SH-SY5Y (cell line): ENCODE measurements around the gene PCDHGA4.

Source experiments
- GATA2 ChIP-seq: IDR thresholded peaks from 2 replicates; pipeline ENCODE4 v1.6.1; 2011; ENCODE audit warnings: mild to moderate bottlenecking, low read depth, low read length
- GATA3 ChIP-seq: IDR thresholded peaks from 2 replicates; pipeline ENCODE4 v1.6.1; 2011; ENCODE audit warnings: low read depth, mild to moderate bottlenecking, low read length, moderate library complexity

DNA sequence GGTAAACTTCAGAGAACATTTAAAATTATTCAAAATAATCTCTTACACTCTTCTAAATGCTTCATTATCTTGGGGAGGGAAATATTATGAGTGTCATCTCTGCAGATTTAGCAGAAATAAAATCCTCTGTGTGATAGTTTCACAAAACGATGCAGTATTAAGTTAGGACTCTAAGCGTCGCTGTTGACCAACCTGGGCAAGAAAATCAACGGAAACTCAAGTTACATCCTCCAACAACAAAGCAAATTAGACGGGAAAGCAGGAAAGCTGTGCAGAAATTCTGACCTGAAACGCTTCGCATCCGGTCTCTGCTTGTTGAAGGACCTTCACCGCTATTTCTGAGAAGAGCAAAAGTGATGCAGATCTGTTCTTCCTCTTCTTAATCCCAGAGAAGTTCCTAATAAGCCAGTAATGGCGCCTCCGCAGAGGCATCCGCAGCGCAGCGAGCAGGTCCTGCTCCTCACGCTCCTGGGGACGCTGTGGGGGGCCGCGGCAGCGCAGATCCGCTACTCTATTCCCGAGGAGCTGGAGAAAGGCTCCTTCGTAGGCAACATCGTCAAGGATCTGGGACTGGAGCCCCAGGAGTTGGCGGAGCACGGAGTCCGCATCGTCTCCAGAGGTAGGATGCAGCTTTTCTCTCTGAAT, 19.0 kb downstream of the PCDHGA4 start, which contains the start of gene PCDHGA6:
- TF ChIP-seq GATA2 (no peak), GATA3 (no peak)
